ENCODE data around the gene PAX5. TPM values are rescaled to one million over a fixed set of nuclear protein-coding genes. Genes with fewer than 3 reads are reported as not detected.

Gene PAX5
- total RNA-seq, 1 donor from 2014 or later = not detected

DNA sequence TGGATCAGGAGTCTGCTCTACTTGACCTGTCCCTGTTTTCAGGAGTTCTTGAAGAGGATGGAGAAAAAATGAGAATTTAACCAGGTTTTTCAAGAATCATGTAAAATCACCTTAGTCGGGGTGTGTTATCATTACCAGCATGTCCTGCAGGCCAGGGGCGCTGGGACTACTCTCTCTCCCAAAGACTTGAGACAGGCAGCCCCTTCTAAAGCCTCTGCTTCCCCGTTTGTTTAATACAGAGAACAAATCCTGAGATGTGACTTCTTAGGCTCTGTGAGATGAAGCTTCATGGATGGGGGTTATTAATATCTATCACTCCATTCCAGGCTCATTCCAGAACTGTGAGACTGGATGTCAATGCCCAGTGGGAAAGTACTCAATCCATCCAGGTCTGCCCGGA lies 3.0 kb downstream of the PAX5 start:
- Histone ChIP-seq H3K4me3 (ENCODE audit: low read depth, low read length) (no peak overlapping the region), H3K36me3 (ENCODE audit: control insufficient read depth, insufficient read depth, low read length) (no peaks in the 10 kb centered on the region), H3K27me3 (ENCODE audit: control insufficient read depth, insufficient read depth, low read length) (peaks cover 97% of the 10 kb centered on the region)
- TF ChIP-seq, protein P1, sequence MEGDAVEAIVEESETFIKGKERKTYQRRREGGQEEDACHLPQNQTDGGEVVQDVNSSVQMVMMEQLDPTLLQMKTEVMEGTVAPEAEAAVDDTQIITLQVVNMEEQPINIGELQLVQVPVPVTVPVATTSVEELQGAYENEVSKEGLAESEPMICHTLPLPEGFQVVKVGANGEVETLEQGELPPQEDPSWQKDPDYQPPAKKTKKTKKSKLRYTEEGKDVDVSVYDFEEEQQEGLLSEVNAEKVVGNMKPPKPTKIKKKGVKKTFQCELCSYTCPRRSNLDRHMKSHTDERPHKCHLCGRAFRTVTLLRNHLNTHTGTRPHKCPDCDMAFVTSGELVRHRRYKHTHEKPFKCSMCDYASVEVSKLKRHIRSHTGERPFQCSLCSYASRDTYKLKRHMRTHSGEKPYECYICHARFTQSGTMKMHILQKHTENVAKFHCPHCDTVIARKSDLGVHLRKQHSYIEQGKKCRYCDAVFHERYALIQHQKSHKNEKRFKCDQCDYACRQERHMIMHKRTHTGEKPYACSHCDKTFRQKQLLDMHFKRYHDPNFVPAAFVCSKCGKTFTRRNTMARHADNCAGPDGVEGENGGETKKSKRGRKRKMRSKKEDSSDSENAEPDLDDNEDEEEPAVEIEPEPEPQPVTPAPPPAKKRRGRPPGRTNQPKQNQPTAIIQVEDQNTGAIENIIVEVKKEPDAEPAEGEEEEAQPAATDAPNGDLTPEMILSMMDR (IDR thresholded peaks at IDR 0.05; ENCODE audit: insufficient read depth, low read length, poor library complexity, severe bottlenecking) = no peak
- no peak for DNase-seq (ENCODE audit: low read depth)

DNA sequence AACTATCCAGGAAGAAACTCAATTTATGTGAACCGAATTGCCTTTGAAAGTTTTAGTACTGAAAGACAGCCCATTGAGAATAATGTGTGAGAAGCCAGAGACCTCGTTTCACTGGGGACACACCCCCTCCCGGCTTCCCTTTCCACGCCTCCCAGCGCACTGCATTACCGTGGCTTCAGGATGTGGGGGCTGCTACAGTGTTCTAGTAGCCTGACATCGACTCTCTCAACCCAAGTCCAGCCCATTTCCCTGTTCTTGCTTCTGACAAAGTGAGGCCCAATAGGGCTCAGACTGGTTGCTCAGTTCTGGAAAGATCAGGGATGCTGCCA lies 3.5 kb downstream of the PAX5 start:
- no peak overlapping the region for H3K4me3 ChIP-seq (ENCODE audit: low read depth, low read length)
- TF ChIP-seq, protein P1 (IDR thresholded peaks at IDR 0.05; ENCODE audit: insufficient read depth, low read length, poor library complexity, severe bottlenecking) = no peak
- no peak for DNase-seq (ENCODE audit: low read depth)
- peaks cover 97% of the 10 kb centered on the region for H3K27me3 ChIP-seq (ENCODE audit: control insufficient read depth, insufficient read depth, low read length)
- no peaks in the 10 kb centered on the region for H3K36me3 ChIP-seq (ENCODE audit: control insufficient read depth, insufficient read depth, low read length)

DNA sequence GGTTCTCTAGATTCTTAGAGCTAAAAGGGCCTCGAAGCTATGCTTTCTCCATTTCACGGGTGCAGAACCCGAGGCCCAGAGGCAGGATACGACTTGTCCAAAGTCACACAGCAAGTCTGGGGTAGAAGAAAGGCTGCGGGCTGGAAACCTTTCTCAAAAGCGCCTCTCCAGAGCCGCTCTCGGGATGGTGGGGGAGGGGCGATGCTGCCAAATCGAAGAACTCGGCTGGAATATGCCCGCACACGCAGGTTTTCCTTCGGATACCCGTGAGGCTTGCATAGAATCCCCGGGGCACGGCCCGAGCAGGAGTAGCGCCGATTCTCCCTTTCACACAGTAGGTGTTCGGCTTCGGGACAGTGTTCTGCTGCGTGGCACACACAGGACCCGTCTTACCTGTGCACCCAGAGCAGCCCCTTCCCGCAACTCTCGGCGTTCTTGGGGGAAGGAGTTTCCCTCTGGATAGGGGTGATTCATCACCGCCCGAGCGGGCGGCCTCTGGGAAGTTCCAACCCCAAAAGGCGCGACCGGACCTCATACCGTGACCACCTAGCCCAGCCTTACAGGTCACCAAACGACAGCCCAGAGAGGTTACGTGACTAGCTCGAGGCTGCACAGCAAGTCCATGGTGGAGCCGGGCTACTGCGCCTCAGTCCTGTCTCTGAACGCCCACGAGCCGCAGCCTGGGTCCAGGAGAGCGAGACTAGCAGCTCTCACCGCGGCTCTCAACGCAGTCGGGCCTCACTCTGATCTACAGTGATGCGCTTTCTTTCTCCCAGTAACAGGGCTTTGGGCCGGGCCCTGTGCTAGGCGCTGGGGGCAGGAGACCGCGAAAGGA lies 4.1 kb downstream of the PAX5 start:
- H3K27me3 ChIP-seq (ENCODE audit: control insufficient read depth, insufficient read depth, low read length) = peaks cover 97% of the 10 kb centered on the region
- TF ChIP-seq, protein P1 (IDR thresholded peaks at IDR 0.05; ENCODE audit: insufficient read depth, low read length, poor library complexity, severe bottlenecking) = no peak
- H3K36me3 ChIP-seq (ENCODE audit: control insufficient read depth, insufficient read depth, low read length) = no peaks in the 10 kb centered on the region
- no peak overlapping the region for H3K4me3 ChIP-seq (ENCODE audit: low read depth, low read length)
- no peak for DNase-seq (ENCODE audit: low read depth)

DNA sequence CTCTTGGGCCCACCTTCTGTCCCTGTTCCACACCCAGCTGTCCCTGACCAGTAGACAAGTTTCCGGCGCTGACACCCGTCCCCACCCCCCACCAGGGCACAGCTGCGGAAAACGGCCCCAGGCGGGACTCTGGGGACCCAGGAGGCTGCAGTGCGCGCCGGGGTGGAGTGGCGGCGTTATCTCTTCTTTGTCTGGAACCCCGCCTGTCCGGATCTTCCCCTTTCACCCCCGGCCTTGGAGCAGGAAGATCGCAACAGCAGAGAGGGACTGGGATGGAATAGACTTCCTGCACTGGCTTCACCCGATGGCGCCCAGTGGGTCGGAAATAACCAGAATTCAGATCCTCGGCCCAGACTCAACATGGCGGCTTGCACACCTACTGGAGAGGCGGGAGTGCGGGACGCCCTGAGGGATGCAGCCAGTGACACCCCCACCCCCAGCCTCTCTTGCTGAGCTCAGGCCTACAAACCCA lies 4.7 kb downstream of the PAX5 start:
- TF ChIP-seq, protein P1 (IDR thresholded peaks at IDR 0.05; ENCODE audit: insufficient read depth, low read length, poor library complexity, severe bottlenecking) = no peak
- H3K36me3 ChIP-seq (ENCODE audit: control insufficient read depth, insufficient read depth, low read length) = no peaks in the 10 kb centered on the region
- H3K4me3 ChIP-seq (ENCODE audit: low read depth, low read length) = no peak overlapping the region
- no peak for DNase-seq (ENCODE audit: low read depth)
- H3K27me3 ChIP-seq (ENCODE audit: control insufficient read depth, insufficient read depth, low read length) = peaks cover 97% of the 10 kb centered on the region

DNA sequence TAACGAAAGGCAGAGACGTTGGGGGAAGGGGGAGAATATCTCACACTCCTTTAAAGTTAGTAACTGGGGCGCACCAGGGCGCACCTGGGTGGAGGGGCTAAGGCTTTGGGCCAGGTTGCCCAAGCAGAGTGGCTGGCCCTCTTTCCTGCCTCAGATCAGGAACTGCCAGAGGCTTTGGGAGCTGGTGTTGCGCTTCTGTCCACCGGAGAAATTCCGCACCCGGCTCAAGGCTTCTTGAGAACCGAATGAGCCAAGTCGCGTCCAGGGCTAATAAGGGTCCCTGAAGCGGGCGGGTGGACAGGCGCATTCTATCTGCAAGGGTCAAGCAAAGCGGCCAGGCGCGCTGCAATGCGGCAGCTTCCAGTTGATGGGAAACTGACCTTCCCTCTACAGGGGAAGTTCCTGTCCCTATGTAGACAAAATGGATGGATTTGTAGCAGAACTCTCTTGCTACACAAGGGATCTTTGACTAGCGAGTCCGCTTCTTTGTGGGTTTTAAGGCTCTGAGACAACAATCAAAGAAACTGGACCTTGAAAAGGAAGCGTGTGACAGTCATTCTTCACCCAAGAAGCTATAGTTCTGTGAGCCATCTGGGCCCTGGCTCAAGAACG lies 5.5 kb downstream of the PAX5 start:
- no peak overlapping the region for H3K4me3 ChIP-seq (ENCODE audit: low read depth, low read length)
- TF ChIP-seq, protein P1 (IDR thresholded peaks at IDR 0.05; ENCODE audit: insufficient read depth, low read length, poor library complexity, severe bottlenecking) = no peak
- no peak for DNase-seq (ENCODE audit: low read depth)
- H3K36me3 ChIP-seq (ENCODE audit: control insufficient read depth, insufficient read depth, low read length) = no peaks in the 10 kb centered on the region
- H3K27me3 ChIP-seq (ENCODE audit: control insufficient read depth, insufficient read depth, low read length) = peaks cover 96% of the 10 kb centered on the region
